Cardiac muscle cell (in vitro differentiated cells and primary cell): ENCODE data around the gene PGAM1. TPM values are rescaled to one million over a fixed set of nuclear protein-coding genes. Genes with fewer than 3 reads are reported as not detected.

ENCODE experiments used
- DNase-seq, 2 donors: peaks; one replicate each; pipeline versions ENCODE4 v3.0.0 to v3.0.0-alpha.2; 2010 to 2017; ENCODE audit warnings: low read depth in 1 of 2, low spot score in 1 of 2
- H3K27ac ChIP-seq: fragments of 200-600 bp; sonication (generic); 2 replicates; pipeline ENCODE4 v1.5.1; 2016
- H3K27me3 ChIP-seq: fragments of 200-600 bp; sonication (generic); 2 replicates; pipeline ENCODE4 v1.6.0; 2016; ENCODE audit warnings: control low read depth
- H3K36me3 ChIP-seq: fragments of 200-600 bp; sonication (generic); 2 replicates; pipeline ENCODE4 v1.5.1; 2016; ENCODE audit warnings: control low read depth
- H3K4me1 ChIP-seq: fragments of 200-600 bp; sonication (generic); 2 replicates; pipeline ENCODE4 v1.8.1; 2017; ENCODE audit warnings: low read depth, mild to moderate bottlenecking, mixed run types
- H3K4me3 ChIP-seq: fragments of 200-600 bp; sonication (generic); 2 replicates; pipeline ENCODE4 v1.5.1; 2016; ENCODE audit warnings: mild to moderate bottlenecking
- H3K9me3 ChIP-seq: fragments of 200-600 bp; sonication (generic); 2 replicates; pipeline ENCODE4 v1.5.1; 2017; ENCODE audit warnings: low read depth, mild to moderate bottlenecking, control low read depth
- CTCF ChIP-seq: IDR thresholded peaks from 2 replicates; pipeline ENCODE4 v1.5.1; 2012; ENCODE audit warnings: low read depth, mild to moderate bottlenecking, low read length
- polyA plus RNA-seq: library from polyadenylated mRNA; unstranded; fragments of >200 nt; fragmentation: Nextera tagmentation; extraction: Ambion mirVana; gene quantifications from 2 replicates; pipeline ENCODE4 v1.2.1, GENCODE V29; 2016
- total RNA-seq: library from RNA; depleted of rRNA; stranded (reverse); fragments of >200 nt; gene quantifications from 2 replicates; pipeline ENCODE4 v1.2.3, GENCODE V29; 2016

Gene PGAM1
- total and polyA plus RNA-seq, 2 experiments from 2014 or later = 912 to 1,889 TPM

- no peak overlapping the region for H3K4me3 ChIP-seq
- no peaks in the 10 kb centered on the region for H3K27me3 ChIP-seq
- TF ChIP-seq CTCF = no peak
- no peaks in the 10 kb centered on the region for H3K36me3 ChIP-seq
- no peak overlapping the region for H3K27ac ChIP-seq
- no peak for DNase-seq
- no peaks in the 10 kb centered on the region for H3K9me3 ChIP-seq
- no peaks in the 10 kb centered on the region for H3K4me1 ChIP-seq
Measured at GRCh38 chr10:97383159-97383558, 42.8 kb upstream of the PGAM1 start.

- TF ChIP-seq CTCF = no peak
- H3K9me3 ChIP-seq = no peaks in the 10 kb centered on the region
- H3K36me3 ChIP-seq = no peaks in the 10 kb centered on the region
- no peaks in the 10 kb centered on the region for H3K4me1 ChIP-seq
- H3K27me3 ChIP-seq = no peaks in the 10 kb centered on the region
- H3K4me3 ChIP-seq = no peak overlapping the region
- no peak overlapping the region for H3K27ac ChIP-seq
- DNase-seq = no peak
Measured at GRCh38 chr10:97384156-97384555, 41.8 kb upstream of the PGAM1 start.

GRCh38 chr10:97384641-97385040 lies 41.4 kb upstream of the PGAM1 start:
- no peaks in the 10 kb centered on the region for H3K4me1 ChIP-seq
- no peak for TF ChIP-seq CTCF
- no peak for DNase-seq
- no peak overlapping the region for H3K27ac ChIP-seq
- H3K27me3 ChIP-seq = no peaks in the 10 kb centered on the region
- no peaks in the 10 kb centered on the region for H3K36me3 ChIP-seq
- no peak overlapping the region for H3K4me3 ChIP-seq
- no peaks in the 10 kb centered on the region for H3K9me3 ChIP-seq

GRCh38 chr10:97385565-97385964 lies 40.4 kb upstream of the PGAM1 start:
- no peak for TF ChIP-seq CTCF
- Histone ChIP-seq H3K27me3 (no peaks in the 10 kb centered on the region), H3K4me3 (no peak overlapping the region), H3K27ac (no peak overlapping the region), H3K4me1 (no peaks in the 10 kb centered on the region), H3K9me3 (no peaks in the 10 kb centered on the region), H3K36me3 (peaks cover 3% of the 10 kb centered on the region)
- no peak for DNase-seq

- Histone ChIP-seq H3K4me1 (no peaks in the 10 kb centered on the region), H3K27me3 (no peaks in the 10 kb centered on the region), H3K4me3 (no peak overlapping the region), H3K27ac (no peak overlapping the region), H3K36me3 (peaks cover 5% of the 10 kb centered on the region), H3K9me3 (no peaks in the 10 kb centered on the region)
- DNase-seq = no peak
- TF ChIP-seq CTCF = no peak
Measured at GRCh38 chr10:97388152-97388551, 37.8 kb upstream of the PGAM1 start.

- H3K36me3 ChIP-seq = peaks cover 6% of the 10 kb centered on the region
- no peaks in the 10 kb centered on the region for H3K4me1 ChIP-seq
- H3K4me3 ChIP-seq = no peak overlapping the region
- no peaks in the 10 kb centered on the region for H3K9me3 ChIP-seq
- DNase-seq = no peak
- H3K27me3 ChIP-seq = no peaks in the 10 kb centered on the region
- no peak overlapping the region for H3K27ac ChIP-seq
- no peak for TF ChIP-seq CTCF
Measured at GRCh38 chr10:97390091-97390490, 35.9 kb upstream of the PGAM1 start.
